AG08395 (cell line): ENCODE data around the gene ZNF511.

Experiments used
- DNase-seq: peaks from one replicate; pipeline ENCODE4 v3.0.0; 2012; ENCODE audit warnings: mixed read lengths, low spot score

The ZNF511 gene

GRCh38 chr10:133274751-133275683, 33.7 kb upstream of the ZNF511 start:
- no peak for DNase-seq

GRCh38 chr10:133275684-133276092, 33.0 kb upstream of the ZNF511 start:
- DNase-seq = no peak

GRCh38 chr10:133276100-133276434, 32.6 kb upstream of the ZNF511 start:
- DNase-seq = no peak

GRCh38 chr10:133276435-133277201, 32.1 kb upstream of the ZNF511 start, which contains the start of gene ADAM8:
Gene ADAM8 (minus strand): TSS chr10:133276868. CDS start chr10:133276817, 51 bp downstream.
- DNase-seq = peak; percentile 50

GRCh38 chr10:133277277-133277992, 31.3 kb upstream of the ZNF511 start:
- no peak for DNase-seq

GRCh38 chr10:133277993-133278576, 30.6 kb upstream of the ZNF511 start:
- DNase-seq = no peak

GRCh38 chr10:133278577-133279265, 30.0 kb upstream of the ZNF511 start:
- no peak for DNase-seq

GRCh38 chr10:133279326-133280226, 29.1 kb upstream of the ZNF511 start:
- no peak for DNase-seq

GRCh38 chr10:133280391-133281059, 28.2 kb upstream of the ZNF511 start:
- no peak for DNase-seq

- no peak for DNase-seq
Observed at GRCh38 chr10:133281084-133281483, 27.6 kb upstream of the ZNF511 start.

GRCh38 chr10:133281628-133282372, 26.9 kb upstream of the ZNF511 start:
- no peak for DNase-seq

- DNase-seq = no peak
Observed at GRCh38 chr10:133282846-133283390, 25.8 kb upstream of the ZNF511 start.

- no peak for DNase-seq
Observed at GRCh38 chr10:133283931-133284330, 24.8 kb upstream of the ZNF511 start.

GRCh38 chr10:133285217-133285616, 23.5 kb upstream of the ZNF511 start:
- DNase-seq = no peak

- DNase-seq = no peak
Observed at GRCh38 chr10:133286366-133286765, 22.3 kb upstream of the ZNF511 start.

GRCh38 chr10:133287832-133288500, 20.7 kb upstream of the ZNF511 start:
- no peak for DNase-seq

- no peak for DNase-seq
Observed at GRCh38 chr10:133289761-133290160, 19.0 kb upstream of the ZNF511 start.
